Dedifferentiated amniotic fluid mesenchymal stem cell (primary cell): ENCODE measurements around the gene SNAP23.
"Not testable (repeated sequence)": the region's sequence is repeated elsewhere in the genome, so short reads cannot be mapped to it uniquely, and the experiment has no call there.

Source experiments
- DNase-seq: peaks from one replicate; pipeline ENCODE4 v3.0.0-alpha.2; 2016; ENCODE audit errors: extremely low spot score

SNAP23 gene

DNA sequence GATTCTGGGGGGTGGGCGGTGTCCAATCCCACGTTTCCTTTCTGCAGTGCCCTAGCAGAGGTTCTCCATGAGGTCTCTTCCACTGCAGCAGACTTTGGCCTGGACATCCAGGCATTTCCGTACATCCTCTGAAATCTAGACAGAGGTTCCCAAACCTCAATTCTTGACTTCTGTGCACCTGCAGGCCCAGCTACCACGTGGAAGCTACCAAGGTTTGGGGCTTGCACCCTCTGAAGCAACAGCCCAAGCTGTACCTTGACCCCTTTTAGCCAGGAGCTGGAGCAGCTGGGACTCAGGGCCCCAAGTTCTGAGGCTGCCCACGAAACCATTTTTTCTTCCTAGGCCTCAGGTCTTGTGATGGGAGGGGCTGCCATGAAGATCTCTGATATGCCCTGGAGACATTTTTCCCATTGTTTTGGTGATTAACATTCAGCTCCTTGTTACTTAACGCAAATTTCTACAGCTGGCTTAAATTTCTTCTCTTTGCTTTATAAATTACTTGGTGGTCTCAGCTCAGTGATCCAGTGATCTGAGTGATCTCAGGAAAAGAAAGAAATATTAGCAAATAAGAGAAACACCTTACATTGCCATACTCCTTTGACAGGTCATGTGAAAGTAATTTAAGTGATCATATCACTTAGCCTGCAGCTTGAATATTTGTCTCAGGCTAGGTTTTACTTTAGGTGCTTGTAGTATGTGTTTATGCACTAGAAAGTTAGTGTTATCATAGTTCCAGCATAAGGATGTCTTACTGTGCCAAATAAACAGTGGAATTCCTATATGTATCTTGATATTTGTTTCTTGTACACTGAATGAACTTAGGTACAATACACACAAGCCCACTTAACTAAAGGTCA lies 3.0 kb downstream of the SNAP23 start:
- no peak for DNase-seq

DNA sequence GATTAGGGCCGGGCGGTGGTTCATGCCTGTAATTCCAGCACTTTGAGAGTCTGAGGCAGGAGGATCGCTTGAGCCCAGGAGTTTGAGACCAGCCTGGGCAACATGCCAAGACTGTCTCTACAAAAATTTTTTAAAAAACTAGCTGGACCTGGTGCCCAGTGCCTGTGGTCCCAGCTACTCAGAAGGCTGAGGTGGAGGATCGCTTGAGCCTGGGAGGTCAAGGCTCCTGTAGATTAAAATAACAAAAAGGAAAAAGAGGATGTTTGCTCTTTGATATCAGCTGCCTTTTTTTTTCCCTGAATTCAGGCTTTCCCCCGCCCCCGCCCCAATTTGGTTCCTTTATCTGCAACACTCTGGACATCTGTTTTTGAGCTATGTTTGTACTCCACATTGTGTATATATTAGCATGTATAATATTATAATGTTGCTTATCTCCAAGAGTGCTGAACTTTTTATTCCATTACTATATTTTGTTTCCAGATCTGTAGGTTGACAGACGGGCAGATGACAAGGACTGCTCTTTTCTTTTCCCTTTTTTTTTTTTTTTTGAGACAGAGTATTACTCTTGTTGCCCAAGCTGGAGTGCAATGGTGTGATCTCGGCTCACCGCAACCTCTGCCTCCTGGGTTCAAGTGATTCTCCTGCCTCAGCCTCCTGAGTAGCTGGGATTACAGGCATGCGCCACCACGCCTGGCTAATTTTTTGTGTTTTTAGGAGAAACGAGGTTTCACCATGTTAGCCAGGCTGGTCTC lies 4.6 kb downstream of the SNAP23 start:
- DNase-seq, result no peak

DNA sequence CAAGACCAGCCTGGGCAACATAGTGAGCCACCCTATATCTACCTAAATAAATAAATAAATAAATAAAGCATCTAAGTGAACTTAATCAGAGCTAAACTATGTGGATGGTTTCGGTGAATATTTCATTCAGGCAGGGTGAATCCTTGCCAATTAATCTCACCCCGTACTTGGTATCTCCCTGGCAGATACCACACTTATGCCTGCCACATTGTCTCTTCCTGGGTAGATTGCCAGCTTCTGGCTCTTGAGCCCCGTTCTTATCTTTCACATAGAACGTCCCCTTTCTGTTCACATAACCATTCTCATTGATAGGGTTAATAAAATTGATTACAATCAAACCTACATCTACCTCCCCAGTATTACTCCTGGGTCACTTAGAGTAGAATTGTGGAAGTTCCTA lies 7.0 kb downstream of the SNAP23 start:
- DNase-seq, result no peak

DNA sequence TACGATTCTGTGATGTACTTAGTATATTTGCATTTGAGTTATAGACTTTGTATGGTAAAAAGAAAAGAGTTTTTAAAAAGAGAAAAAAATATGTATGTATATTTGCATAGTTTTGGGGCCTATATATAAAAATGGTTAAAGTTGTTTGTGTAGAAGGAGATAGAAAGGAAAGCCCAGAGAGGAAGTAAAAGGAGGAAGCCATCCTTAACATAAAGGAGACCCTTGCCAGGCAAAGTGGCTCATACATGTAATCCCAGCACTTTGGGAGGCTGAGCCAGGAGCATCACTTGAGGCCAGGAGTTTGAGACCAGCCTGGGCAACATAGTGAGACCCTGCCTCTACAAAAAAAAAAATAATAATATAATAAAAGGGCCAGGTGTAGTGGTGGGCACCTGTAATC lies 8.4 kb downstream of the SNAP23 start:
- DNase-seq, result no peak

DNA sequence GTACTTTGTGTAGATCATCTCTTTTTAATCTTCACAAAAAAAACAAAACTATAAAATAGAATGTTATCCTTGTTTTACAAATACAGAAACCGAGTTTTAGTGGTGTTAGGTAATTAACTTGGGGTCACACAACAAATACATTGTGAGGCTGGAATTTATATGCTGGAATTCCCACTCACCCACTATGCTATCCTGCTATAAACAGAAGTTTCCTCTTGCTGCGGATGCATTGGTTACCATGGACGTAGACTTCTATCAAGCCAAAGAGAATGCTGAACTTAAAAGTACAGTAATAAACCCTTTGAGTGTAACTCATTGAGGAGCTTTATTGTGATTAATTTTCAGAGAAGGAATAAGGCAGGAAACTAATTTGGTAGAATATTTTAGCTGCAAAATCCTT lies 9.2 kb downstream of the SNAP23 start:
- no peak for DNase-seq

DNA sequence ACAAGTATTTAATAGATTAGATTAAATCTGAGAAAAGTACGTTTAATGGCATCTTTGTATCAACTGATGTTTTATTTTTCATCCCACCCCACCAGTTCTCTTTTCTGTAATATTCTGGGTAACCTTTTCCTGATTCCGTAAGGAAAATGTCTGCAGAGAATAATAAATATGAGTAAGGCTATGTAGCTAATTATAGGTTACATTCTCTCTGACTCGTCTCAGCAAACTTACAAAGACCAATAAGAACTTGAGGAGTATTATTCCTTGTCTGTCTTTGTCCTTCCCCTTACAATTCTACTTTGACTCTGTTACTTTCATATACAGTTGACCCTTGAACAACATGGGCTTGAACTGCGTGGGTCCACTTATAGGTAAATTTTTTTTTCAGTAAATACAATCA lies 12.1 kb downstream of the SNAP23 start:
- no peak for DNase-seq

DNA sequence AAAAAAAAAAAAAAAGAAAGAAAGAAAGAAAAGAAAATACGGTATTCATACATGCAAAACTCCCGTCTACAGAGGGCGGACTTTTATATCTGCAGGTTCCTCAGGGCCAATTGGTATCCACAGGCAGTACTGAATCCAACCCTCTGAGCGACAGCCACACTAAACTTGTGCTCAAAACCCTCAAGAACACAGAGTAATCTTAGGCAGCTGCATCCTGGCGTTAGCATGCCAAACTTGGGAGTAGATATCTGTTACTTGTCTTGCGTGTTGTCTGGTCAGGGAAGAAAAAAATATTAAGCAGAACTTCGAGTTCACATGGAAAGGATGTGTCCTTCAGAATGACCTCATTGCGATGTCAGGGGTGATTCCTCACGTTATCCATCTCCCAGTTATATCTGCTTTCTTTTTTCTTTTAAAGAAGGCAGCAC lies 12.8 kb downstream of the SNAP23 start:
- DNase-seq, result no peak

DNA sequence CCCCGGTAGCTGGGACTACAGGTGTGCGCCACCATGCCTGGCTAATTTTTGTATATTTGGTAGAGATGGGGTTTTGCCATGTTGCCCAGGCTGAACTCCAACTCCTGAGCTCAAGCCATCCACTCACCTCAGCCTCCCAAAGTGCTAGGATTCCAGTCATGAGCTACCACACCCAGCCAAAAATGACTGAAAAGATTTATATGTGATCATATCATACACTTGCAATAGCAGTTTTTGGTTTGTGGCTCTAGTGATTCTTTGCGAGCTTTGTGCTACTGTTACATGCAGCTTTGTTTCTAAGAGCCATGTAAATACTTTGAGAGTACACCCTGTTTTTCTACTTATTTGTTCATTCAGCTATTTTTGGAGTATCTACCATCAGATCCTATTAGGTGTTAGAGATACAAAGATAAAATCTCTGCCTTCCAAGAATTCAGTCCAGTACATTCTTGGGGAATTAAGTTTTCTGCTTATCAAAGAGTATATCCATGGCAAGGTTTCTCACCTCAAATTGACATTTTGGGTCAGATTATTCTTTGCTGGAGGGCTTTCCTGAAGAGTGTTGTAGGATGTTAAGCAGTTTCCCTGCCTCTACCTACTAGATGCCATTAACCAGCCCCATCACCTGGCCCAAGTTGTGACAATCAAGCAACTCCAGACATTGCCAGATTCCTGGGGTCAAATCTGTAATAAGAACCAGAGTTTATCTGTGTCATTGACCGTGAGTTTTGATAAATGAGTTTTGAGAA lies 15.0 kb downstream of the SNAP23 start:
- no peak for DNase-seq

DNA sequence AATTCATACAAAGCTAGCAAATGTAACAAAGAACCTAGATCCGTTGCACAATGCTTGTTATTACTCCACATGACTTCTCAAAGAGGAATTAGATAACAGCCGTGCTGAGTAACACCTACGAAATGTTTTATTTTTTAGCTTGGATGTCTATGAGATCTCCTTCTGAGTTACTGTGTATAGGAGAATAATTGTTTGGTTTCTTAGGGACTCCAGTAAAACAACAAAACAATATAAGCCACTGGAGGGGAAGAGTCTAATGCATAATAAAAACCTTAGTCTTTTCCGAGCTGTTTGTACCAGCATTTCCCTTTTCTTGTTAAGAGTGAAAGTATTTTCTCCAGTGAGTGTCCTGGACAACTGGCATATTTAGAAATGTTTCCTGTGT lies 15.6 kb downstream of the SNAP23 start:
- DNase-seq, result no peak

DNA sequence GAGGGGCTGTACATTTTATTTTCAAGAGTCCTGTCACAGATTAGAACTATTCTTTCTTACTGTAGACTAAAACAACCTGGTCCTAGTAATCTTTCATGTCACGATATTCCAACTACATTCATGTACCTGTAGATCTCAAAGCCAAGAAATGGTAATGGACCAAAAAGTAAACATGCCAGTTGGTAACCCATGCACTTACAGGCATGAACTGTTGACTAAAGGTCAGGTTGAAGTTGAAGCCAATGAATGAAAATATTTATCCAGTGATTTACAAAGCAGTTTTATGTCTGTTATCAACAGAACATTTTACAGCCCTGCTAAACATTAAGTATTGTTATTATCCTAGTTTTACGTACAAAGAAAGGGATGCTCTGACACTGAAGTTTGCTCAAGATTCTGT lies 27.9 kb downstream of the SNAP23 start:
- no peak for DNase-seq

DNA sequence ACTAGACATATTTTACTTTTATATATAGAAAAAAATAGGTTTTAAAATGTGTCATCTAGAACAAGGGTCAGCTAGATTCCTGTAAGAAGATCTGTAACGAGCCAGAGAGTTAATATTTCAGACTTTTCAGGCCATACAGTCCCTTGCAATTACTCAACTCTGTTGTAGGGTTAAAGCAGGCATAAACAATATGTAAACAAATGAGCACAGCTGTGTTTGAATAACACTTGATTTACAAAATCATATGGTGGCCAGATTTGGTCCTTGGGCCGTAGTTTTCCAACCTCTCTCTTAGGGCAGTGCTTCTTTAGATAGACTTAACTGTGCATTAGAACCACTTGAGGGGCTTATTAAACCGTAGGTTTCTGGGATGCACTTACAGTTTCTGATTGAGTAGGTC lies 33.5 kb downstream of the SNAP23 start:
- no peak for DNase-seq

DNA sequence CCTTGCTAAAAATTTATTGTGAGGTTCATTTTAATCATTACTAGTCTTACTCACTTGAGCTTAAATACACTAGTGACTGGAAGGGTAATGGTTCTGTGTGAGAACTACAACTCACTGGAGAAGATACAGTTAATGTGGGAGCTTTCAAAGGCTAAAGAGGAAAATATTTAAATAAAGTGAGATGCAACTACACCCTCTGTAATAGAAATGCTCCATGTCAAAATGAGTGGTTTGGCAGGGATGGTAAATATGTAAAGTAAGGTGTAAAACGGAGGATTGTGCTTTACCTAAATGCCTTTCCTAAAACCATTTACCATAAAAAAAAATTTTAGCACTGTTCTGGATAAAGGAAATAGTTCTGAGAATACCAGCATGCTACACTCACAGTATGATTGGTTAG lies 37.8 kb downstream of the SNAP23 start:
- DNase-seq, result no peak

DNA sequence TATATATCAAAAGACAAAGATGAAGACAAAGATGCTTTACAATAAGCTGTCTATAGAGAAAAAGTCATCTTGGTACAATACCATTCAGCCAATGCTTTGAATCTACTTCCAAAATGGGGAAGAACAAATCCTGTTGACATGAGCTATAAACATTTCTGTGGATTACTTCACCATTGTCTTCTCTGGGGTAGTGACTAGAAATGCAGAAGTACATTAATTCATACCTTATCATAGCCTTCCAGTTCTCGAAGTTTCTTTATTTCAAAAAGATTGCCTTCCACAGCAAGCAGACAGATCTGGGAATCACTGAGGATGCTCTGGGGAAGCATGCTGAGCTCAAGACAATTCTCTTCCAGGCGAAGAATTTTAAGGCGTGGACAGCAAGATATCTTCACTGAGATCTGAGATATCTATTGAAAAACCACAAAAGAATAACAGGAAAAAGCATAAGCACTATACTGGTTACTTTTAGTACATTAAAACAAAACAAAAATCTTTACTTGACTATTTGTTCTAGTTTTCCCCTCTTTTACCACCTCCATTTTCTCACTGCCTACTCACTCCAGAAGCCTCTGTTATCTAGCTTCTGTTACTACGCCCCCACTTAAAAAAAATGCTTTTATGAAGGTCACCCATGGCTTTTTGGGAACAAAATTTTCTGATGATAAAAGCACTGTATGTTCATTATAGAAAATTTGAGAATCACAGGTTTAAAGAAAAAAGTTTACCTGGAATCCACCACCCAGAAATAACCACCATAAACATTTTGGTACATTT lies 49.6 kb downstream of the SNAP23 start:
- DNase-seq, result no peak

DNA sequence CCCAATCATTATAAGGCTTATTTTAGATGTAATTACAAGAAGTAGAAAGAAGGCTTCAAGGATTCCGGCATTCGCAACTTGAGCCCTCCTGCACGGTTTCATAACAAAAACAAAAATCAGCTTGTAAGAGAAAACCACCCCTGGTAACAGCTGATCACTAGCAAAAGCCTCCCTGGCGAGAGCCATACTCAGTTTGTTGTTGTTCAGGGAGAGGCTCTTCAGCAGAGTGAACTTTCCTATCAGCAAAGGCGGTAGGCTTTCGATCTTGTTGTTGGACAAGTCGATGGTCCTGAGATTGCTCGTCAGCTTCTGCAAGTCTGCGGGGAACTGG lies 52.4 kb downstream of the SNAP23 start:
- DNase-seq, result peak; percentile 20

DNA sequence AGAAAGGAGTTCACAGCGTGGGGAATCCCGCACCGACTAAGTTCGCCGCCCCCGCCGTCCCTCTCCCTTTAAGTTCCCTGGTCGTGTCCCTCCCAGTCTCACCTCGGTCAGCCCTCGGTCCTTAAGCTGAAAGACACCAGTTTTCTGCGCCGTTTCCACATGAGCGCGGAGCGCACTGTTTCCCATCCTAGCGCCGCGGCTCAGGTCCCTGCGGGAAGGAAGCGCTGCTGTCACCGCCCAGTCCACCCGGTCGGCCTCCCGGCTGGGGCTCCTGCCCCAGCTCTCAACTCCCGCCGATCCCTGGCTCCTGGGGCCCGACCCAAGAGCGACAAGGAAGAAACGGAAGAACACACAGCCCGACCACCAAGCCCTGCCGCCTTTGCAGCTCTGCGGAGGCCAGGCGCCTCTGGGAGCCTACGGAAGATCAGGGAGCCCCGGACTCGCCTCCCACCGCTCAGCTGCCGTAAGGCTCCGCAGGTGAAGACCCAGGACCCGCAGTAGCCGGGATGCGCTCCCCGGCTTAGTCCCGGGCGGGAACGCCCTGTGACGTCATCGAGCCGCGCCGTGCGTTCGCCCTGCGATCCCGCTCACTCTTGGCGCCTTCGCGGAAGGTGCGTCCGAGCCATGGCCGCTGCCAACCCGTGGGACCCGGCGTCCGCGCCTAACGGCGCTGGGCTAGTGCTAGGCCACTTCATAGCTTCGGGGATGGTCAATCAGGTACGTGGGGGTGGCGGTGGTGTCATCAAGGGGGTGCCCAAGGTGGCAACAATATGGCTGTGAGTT lies 53.0 kb downstream of the SNAP23 start, which contains the start of the genes HAUS2 and LRRC57:
HAUS2 (plus strand) TSS at position 590 of the 783 bp plus-strand sequence; CDS start at position 625, 35 bp downstream.
LRRC57 (minus strand) TSS at position 545 of the 783 bp plus-strand sequence; CDS start at position 186, 359 bp downstream.
- DNase-seq, result peak; percentile 74

DNA sequence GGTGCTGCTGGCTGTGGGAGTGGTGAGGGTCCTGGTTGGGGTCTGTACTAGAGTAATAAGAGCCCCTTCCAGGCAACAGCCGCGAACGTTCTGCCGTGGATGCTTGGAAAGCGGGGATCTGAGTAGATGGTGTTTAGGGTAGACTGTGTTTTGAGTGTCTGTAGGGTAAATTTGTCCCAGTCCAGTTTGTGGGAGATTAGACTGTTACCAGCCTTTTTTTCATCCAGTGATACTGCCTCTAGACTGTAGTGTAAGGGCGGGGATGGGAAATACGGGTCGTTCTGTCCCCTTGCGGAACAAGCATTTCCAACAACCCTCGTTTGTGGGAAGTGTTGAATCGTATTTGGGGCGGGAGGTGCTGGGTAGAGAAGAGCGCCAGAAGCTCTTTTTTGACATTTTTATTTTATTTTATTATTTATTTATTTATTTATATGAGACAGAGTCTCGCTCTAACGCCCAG lies 53.6 kb downstream of the SNAP23 start:
- DNase-seq, result no peak

DNA sequence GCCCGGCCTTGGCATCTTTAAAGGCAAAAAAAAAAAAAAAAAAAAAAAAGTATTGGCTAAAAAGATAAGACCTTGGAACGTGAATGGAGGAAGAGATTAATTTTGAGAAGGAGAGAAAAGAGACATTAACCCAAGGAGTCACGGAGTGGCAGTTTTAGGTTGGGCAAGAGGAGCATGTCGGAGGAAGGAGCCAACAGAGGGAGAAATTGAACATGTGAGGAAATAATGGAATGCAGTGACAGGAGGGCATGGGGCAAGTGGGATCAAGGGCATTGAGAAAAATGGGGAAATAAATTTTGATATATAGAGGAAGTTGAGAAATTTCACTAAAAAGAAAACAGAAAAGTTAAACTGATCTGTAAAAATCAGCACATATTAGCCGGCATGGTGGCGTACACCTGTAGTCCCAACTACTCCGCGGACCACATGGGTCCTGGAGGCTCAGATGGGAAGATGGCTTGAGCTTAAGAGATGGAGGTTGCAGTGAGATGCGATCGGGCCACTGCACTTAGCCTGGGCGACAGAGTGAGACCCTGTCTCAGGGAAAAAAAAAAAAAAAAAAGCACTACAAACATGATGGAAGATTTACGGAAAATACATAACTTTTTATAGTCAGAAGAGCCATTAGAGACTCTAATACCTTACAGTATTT lies 54.4 kb downstream of the SNAP23 start:
- no peak for DNase-seq

DNA sequence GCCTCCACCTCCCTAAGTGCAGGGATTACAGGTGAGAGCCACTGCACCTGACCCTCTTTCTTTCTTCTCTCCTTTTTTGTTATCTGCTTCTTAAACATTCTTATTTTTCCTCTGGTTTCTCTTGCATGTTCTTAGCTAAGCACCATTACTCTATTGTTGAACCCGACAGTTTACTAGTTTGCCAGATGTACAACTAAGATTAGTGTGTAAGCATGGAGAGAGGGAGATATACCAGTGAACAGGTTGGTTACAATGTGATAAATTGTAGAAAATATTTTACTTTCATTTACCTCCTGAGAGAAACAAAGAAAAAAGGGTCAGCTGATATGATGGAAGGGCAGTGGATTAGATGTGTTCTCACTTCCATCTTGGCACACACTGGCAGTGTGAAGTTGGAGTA lies 58.1 kb downstream of the SNAP23 start:
- DNase-seq, result no peak

DNA sequence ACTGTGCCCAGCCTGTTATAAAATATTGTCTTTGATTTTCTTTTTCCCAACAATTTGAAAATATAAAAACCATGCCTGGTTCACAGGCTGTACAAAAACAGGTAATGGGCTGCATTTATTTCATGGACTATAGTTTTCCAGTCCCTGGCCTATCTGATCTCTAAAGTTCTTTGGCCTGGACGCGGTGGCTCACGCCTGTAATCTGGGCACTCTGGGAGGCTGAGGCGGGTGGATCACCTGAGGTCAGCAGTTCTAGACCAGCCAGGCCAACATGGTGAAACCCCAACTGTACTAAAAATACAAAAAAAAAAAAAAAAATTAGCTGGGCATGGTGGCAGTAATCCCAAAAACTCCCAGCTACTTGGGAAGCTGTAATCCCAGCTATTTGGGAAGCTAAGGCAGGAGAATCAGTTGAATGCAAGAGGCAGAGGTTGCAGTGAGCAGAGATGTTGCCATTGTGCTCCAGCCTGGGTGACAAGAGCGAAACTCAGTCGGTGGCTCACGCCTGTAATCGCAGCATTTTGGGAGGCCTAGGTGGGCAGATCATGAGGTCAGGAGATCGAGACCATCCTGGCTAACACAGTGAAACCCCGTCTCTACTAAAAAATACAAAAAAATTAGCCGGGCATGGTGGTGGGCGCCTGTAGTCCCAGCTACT lies 61.2 kb downstream of the SNAP23 start:
- DNase-seq, result not testable (repeated sequence)

DNA sequence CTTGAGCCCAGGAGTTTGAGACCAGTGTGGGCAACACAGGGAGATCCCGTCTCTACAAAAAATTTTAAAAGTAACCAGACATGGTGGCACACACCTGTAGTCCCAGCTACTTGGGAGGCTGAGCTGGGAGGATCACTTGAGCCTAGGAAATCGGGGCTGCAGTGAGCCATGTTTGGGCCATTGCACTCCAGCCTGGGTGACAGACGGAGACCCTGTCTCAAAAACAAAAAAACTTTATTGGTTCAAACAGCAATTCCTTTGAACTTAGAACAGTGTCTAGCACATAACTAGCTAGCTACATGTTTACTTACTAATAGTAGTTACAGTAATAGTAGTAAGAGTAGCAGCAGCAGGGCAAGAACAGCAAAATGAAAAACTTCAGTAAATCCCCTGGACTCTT lies 63.3 kb downstream of the SNAP23 start:
- DNase-seq, result no peak
